Measurements from ENCODE around the gene PDF.
A peak's percentile ranks its signal among the peaks of the same experiment; 100 is the strongest.
"Not testable (repeated sequence)": the region's sequence is repeated elsewhere in the genome, so short reads cannot be mapped to it uniquely, and the experiment has no call there.

Gene PDF, protein sequence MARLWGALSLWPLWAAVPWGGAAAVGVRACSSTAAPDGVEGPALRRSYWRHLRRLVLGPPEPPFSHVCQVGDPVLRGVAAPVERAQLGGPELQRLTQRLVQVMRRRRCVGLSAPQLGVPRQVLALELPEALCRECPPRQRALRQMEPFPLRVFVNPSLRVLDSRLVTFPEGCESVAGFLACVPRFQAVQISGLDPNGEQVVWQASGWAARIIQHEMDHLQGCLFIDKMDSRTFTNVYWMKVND

DNA sequence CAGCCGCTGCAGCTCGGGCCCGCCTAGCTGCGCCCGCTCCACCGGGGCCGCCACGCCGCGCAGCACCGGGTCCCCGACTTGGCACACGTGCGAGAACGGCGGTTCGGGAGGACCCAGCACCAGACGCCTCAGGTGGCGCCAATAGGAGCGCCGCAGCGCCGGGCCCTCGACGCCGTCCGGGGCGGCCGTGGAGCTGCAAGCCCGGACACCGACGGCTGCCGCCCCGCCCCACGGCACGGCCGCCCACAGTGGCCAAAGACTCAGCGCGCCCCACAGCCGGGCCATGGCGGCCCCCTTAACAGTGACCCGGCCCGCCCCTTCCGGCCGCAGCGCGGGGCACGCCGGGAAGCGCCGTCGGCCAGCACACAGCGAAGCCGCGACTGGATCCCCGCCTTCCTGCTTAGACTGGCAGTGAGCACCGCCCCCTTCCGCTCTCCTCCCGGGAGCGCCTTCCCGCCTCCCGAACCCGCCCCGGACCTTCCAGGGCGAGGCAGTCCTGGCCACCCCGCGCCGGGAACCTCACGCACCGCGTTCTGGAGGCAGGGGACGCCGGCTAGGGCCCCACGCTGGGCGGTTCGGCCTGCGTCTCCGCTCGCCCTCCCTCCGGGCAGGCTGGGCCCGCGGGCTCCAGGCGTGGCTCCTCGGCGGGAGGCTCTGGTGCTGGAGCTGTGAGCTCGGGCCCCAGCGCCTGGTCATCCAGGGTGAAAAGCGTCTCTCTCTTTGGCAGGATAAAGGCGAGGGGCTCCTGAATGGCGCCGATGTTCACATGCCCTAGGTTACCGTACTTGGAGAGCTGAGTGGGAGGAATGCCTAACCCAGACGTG lies at the start of gene PDF:
TSS of gene PDF (minus strand) at position 303 of the 824 bp plus-strand sequence. CDS start at position 285, 18 bp downstream.
- DNase-seq, result peak; percentile 93

DNA sequence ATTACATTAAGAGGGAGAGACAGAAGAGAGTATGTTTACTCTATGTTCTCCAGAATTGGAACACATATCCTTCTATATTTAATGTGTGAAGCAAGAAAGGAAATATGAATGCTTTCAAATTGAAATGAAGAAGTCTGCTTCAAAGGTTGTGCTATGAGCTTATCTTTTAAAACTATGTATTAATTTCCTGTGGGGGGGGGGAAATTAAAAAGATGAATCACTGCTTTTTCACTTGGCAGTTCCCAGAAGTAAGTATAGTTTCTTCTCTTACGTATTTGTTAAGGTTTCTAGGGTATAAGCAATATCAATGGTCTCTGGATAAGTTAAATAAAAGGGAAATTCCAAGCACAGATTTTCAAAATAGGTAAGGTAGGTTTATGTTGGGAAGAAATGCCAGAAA lies 48.4 kb upstream of the PDF start:
- no peak for DNase-seq

DNA sequence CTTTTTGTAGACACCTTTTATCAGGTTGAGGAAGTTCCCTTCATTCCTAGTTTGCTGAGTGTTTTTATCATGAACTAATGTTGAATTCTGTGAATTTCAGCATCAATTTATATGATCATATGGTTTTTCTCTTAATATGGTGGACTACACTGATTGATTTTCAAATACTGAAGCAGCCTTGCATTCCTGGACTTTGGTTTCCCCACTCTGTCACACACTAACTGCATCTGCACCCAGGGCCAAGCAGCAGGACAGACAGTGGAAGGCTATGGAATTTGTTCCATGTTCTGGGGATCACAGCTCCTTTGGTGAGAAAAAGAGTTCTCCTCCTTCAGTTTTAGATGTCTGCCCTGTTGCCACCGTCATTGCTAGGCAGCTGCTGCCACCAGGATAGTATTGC lies 47.6 kb upstream of the PDF start:
- no peak for DNase-seq

DNA sequence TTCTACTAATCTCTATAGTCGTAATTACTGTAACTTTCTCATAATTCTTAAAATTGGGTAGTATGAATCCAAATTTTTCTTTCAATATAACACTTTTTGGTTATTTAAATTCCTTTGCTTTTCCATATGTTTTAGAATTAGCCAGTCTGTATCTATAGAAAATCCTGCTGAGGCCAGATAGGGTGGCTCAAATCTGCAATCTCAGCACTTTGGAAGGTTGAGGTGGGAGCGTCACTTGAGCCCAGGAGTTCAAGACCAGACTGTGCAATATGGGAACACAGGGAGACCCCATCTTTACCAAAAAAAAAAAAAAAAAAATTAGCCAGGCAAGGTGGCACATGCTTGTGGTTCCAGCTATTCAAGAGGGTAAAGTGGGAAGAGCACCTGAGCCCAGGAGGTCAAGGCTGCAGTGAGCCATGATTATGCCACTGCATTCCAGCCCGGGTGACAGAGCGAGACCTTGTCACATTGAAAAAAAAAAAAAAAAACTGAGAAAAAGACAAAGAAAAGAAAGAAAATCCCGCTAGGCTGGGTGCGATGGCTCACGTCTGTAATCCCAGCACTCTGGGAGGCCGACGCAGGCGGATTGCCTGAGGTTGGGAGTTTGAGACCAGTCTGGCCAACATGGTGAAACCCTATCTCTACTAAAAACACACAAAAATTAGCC lies 46.1 kb upstream of the PDF start:
- DNase-seq, result no peak

DNA sequence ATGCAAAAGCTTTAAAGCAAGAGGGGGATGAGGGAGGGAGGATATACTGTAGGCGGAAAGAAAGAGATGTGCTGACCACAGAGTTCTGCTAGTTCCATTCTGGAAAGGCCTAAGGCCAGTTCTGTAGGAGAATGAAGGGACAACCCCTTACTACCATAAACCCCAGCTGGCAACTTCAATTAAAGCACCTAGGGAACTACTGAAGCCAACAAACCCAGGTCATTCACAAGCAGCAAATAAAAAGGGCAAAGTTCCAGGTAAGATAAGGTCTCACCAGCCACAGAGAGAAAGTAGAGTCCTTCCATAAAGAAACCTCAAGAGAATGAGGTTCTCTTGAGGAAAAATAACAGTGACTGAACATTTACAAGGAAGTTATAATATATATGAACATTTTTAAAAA lies 42.6 kb upstream of the PDF start:
- no peak for DNase-seq

DNA sequence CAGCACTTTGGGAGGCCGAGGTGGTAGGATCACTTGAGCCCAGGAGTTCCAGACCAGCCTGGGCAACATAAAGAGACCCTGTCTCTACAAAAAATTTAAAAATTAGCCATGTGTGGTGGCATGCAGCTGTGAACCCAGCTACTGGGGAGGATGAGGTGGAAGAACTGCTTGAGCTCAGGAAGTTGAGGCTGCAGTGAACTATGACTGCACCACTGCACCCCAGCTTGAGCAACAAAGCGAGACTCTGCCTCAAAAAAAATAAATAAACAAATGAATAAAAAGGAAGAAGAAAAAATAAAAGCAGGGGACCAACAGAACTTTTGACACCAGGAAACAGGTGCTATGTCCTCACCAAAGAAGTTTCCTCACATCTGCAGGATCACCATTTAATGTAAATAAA lies 41.2 kb upstream of the PDF start:
- no peak for DNase-seq

DNA sequence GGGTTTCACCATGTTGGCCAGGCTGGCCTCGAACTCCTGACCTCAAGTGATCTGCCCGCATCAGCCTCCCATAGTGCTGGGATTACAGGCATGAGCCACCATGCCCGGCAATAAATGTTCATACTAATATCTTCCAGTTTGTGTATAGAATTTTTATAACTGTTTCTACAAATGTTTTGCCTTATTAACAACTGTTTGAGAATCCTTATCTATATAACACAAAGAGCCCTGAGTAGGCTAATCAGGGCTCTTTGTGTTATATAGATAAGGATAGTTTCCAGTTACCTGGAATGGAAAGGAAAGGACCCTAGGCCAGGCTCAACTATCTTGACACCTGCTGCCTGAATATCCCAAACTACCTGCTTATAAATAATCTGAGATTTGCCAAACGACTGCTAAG lies 38.5 kb upstream of the PDF start:
- DNase-seq, result no peak

DNA sequence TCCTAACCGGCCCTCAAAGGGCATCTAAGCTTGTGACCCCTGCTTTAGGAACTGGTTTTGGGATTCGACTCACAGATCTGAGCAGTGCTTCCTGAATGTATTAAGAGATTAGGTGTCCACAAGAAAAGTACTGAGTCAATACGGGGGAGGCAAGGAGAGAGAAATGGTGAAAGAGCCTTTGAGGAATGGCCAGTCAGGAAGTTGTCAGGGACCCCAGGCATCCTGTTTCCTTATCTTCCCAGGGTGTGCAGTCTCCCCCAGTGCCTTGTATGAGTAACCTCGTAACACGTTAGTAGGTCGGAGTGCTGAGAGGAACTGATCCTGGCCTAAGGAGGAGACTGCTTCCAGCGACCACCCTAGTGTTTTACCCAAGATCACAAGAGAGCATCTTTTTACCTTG lies 37.6 kb upstream of the PDF start:
- no peak for DNase-seq

DNA sequence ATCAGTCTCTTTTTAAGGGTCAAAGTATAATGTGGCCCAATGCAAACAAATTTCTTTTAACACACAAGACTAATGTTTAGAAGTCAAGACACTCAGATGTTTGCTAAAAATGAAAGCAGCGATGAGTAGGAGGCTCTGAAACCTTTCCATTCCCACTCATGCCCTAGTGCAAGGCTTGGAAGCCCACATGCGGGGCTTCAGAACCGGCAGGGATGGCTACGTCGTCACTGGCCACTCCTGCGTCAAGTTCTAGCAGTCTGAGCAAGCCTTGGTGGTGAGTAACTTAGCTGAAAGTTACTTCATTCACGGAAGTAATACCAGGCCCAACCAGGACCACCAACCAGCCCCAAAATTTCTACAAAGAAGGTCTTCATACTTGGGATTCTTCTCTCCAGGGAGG lies 36.0 kb upstream of the PDF start:
- DNase-seq, result peak; percentile 41

DNA sequence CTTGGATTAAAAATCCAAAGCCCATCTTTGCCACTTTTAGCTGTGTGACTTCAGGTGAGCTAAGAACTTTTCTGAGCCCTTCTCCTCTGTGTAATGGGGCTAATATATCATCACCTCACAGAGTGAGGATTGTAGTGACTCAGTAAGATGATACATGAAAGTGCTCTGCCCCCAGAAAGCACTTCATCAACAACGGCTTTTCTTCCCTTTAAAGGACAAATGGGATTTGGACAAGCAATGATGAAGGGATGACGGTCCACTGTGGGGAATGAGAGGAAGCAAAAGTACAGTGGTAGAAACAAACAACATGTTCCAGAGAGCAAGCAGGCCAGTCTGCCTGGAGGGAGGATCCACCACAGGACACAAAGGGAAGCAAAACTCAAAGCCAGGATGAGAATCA lies 35.5 kb upstream of the PDF start:
- no peak for DNase-seq

DNA sequence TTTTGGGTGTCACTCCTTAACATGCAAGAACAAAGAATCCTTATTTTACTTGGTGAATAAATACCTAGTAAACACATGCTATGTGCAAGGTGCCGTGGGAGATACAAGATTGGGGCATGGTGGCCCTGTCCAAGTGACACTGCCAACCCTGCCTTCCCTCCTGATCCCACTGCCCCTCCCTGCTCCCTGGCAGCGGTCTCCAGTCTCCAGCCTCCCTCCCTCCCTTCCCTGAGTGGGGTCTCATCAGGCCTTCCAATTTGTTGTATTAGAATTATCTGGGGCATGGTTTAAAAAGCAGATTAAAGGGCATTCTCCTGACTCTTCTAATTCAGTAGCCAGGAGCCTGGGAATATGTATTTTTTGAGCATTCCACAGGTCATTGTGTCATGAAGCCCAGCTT lies 33.7 kb upstream of the PDF start:
- no peak for DNase-seq

DNA sequence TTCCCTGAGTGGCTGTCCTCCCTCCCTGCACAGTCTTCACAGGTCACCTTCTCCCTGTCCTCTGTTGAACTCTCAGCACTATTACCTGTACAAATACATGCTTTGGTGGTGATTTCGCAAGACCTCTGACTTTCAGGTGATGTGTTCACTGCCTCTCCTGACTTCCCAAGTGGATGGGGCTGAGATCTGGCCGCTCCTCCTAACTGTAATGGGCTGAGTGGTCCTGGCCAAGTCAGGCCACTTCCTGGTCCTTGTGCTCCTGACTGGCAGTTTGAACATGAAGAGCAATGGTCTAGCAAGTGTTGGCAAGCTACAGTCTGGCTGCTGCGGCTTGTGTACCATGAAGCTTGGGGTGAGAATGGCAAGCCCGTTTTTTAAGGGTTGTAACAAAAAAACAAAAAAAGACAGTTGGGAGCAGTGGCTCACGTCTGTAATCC lies 32.9 kb upstream of the PDF start:
- no peak for DNase-seq

DNA sequence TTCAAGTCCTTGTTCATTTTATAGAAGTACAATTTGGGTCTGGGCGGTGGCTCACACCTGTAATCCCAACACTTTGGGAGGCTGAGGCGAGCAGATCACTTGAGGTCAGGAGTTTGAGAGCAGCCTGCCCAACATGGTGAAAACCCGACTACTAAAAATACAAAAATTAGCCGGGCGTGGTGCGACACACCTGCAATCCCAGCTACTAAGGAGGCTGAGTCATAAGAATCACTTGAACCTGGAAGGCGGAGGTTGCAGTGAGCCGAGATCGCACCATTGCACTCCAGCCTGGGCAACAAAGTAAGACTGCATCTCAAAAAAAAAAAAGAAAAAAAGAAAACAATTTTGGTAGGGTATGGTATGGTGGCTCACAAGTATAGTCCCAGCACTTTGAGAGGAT lies 29.7 kb upstream of the PDF start:
- not testable (repeated sequence) for DNase-seq

DNA sequence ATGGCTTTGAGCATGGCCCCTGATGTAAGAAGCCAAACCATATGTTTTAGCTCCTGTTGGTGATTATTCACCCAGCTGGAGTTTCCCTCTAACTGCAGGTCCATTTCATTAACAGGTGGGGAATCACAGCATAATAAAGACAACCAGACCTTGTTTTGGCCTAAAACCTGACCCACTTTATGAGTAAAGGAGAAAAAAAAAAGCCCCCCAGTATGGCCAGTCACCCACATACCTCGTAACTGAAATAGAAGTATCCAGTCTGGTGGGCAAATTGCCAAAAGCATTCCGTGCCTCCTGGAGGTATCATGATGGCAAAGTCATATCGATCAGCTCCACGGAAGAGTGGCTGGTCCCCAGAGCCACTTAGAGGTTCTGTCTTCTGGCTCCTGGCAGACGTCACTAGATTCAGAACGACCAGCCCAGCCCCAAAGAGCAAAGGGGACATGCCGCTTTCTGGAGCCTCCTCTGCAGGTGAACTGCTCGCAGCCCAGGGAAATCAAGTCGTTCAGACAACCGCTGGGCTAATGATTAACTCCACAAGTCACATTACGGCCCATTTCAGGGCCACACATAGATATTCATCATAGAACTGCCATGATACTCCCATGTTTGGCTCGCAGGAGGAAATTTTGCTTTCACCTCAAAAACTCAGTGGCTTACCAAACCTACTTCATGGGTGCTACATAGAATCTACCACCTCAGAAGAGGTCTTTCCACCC lies 21.1 kb upstream of the PDF start, which contains the start of gene TMED6:
TSS of gene TMED6 (minus strand) at position 478 of the 719 bp plus-strand sequence. CDS start at position 445, 33 bp downstream.
- no peak for DNase-seq

DNA sequence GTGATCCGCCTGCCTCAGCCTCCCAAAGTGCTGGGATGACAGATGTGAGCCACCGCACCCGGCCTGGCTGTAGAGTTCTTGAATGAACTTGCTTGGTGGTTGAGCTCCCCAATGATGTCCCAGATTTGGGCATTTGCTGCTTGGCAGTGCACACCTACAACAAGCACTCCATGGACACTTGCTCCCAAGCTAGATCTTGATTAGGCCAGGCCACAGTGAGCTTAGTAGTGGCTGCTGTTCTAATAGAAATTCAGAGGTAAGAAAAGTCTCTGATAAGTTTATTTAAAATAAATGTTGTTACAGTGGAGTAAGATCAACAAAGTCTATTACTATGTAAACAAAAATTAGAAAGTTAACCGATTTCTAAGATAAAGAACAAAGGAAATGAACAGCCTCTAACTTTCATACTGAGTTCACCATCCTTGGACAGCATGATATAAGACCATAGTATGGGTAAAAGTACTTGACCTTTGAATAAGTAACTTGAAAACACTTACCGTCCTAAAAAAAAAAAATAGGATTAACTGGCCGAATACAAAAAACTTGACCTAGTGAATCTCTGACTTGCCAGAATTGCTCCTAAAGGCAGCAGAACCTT lies 20.2 kb upstream of the PDF start:
- no peak for DNase-seq

DNA sequence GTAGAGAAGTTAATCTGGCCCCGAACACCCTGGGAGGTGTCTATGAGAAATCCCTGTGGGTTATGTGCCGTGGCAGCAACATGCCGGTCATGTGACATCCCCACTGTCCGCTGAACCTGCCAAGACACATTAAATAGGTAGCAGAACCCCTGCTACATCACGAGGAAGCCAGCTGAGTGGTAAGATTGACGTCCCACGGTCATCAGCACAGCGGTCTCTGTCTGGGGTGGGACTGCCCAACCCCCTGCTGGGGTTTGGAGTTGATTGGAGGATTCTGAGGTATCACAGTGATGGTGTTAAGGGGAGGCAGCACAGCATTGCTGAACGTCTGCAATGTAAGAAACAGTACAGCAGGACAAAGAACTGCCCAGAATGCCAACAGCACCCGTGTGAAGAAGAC lies 19.1 kb upstream of the PDF start:
- no peak for DNase-seq

DNA sequence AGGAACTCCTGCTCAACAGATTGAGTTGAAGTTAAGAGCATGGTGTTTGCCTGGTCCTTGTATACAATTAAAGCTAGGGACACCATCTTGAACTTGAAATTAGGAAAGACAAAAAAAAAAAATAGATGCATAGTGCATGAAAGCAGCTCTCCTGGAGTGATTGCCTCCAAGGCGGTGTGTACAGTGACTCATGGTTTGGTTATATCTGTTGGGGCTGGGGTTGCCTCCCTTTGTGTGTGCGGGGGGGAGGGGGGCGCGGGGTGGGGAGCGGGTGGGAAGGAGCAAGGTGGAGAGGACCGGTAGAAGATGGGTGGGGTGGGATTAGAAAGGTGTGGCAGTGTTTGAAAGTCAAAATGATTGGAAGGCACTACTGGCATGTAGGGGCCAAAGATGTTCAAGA lies 17.8 kb upstream of the PDF start:
- no peak for DNase-seq

DNA sequence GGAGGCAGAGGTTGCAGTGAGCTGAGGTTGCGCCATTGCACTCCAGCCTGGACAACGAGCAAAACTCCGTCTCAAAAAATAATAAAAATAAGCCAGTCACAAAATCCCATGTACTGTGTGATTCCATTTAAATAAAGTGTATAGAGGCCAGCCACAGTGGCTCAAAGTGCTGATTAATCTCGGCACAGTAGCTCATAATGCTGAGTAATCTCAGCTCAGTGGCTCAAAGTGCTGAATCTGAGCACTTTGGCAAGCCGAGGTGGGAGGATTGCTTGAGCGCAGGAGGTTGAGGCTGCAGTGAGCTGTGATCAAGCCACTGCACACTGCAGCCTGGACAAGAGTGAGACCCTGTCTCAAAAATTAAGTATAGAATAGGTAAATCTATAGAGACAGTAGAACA lies 16.3 kb upstream of the PDF start:
- DNase-seq, result no peak

DNA sequence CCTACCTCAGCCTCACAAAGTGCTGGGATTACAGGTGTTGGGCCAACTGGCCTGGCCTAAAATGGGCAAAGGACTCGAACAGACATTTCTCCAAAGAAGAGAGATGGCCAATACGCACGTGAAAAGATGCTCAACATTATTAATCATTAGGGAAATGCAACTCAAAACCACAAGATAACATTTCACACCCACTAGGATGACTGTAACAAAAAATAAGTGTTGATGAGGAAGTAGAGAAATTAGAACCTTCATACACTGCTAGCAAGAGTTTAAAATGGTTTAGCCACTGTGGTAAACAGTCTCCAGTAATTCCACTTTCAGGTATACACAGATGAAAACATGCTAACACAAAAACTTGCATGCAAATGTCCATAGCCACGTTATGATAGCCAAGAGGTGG lies 15.5 kb upstream of the PDF start:
- DNase-seq, result no peak

DNA sequence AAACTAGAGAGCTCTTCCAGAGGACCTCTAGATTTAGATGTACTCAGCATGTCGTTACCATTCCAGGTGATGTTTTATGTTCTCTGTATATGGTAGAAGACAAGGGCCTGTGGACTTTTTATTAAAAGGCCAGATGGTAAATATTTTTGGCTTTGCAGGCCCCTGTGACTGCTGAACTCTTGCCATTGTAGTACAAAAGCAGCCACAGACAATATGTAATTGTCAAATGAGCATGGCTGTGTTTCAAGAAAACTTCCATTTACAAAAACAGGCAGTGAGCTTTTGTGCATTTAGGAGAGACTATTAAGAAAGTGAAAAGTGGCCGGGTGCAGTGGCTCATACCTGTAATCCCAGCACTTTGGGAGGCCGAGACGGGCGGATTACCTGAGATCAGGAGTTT lies 13.8 kb upstream of the PDF start:
- DNase-seq, result no peak

DNA sequence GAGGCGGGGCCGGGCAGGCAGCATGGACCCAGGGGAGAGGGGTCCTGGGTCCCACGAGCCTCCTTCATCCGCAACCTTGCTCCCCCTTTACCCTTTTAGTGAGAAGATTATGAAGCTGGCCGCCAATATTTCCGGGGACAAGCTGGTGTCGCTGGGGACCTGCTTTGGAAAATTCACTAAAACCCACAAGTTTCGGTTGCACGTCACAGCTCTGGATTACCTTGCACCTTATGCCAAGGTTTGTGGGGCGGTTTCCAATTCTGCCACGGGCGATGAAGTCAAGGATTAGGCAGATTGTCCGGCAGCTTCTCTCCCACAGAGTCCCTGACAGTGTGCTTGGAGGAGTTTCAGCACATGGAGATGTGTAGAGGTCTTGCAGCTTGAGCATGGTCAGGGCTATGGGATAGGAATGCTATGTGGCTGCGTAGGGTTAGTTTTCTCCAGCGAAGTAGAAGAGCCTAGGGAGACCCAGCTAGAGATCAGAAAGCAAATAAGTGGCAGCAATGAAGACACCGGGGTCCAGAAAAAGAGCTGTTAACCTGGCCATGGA lies 9.8 kb upstream of the PDF start:
- peak; percentile 62 for DNase-seq

DNA sequence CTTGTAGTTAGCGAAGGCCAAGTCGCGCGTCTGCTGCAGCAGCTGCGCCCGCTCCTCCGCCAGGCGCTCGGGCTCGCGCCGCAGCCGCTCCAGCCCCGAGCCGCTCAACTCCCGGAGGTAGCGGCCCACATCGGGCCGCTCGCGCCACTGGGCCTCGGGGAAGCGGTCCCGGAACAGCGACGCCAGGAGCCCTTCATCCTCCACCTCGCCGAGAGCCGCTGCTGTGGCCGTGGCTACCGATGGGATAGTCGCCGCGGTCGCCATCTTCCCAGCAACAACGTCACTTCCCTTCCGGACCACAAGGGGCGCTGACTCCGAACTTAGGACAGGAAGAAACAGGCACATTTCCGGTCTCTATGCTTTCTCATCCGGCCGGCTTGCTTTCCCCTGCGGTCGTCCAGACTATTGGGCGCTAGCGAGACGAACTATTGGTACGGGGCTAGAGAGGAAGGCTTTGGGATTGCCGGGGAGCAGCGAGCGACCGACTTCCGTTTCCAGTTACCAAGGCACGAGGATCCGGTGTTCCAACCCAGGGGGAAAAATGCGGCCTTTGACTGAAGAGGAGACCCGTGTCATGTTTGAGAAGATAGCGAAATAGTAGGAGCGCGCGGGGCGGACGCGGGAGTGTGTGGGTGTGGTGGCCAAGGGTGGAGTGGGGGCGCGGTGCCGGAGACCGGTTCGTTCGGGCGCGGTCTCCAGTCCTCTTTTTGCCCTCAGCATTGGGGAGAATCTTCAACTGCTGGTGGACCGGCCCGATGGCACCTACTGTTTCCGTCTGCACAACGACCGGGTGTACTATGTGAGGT lies 9.1 kb upstream of the PDF start, which contains the start of the genes COG8 and NIP7:
TSS of gene COG8 (minus strand) at position 276 of the 806 bp plus-strand sequence. CDS start at position 264, 12 bp downstream.
TSS of gene NIP7 (plus strand) at position 484 of the 806 bp plus-strand sequence. CDS start at position 542, 58 bp downstream.
- DNase-seq, result peak; percentile 94
